22Rv1 (cell line): ENCODE measurements around the gene CACNB2.

Experiments used
- H3K27ac ChIP-seq: fragments of 450-650 bp; 2 replicates; pipeline ENCODE4 v1.5.1; 2017
- CTCF ChIP-seq: fragments of 450-650 bp; IDR thresholded peaks from 2 replicates; pipeline ENCODE4 v1.5.1; 2017; ENCODE audit warnings: mild to moderate bottlenecking
- ZFX ChIP-seq: fragments of 450-650 bp; IDR thresholded peaks from 2 replicates; pipeline ENCODE4 v1.6.1; 2017; ENCODE audit warnings: antibody characterized with exemption, borderline replicate concordance

CACNB2 gene

GRCh38 chr10:18542832-18543231 is 402.6 kb downstream of the CACNB2 start:
- TF ChIP-seq CTCF (no peak), ZFX (no peak)
- no peak overlapping the region for H3K27ac ChIP-seq

- TF ChIP-seq ZFX, result no peak
- TF ChIP-seq CTCF, result no peak
- no peak overlapping the region for H3K27ac ChIP-seq
These were observed 405.5 kb downstream of the CACNB2 start for GRCh38 chr10:18545621-18546305.

GRCh38 chr10:18549105-18549504 is 408.9 kb downstream of the CACNB2 start:
- no peak for TF ChIP-seq CTCF
- TF ChIP-seq ZFX, result no peak
- H3K27ac ChIP-seq, result no peak overlapping the region

- H3K27ac ChIP-seq, result no peak overlapping the region
- no peak for TF ChIP-seq ZFX
- TF ChIP-seq CTCF, result no peak
These were observed 411.2 kb downstream of the CACNB2 start for GRCh38 chr10:18551473-18551872.

GRCh38 chr10:18554479-18554878 is 414.3 kb downstream of the CACNB2 start:
- TF ChIP-seq ZFX (no peak), CTCF (no peak)
- no peak overlapping the region for H3K27ac ChIP-seq

- TF ChIP-seq CTCF (no peak), ZFX (no peak)
These were observed 416.4 kb downstream of the CACNB2 start for GRCh38 chr10:18556522-18557147.

GRCh38 chr10:18557960-18558359 is 417.7 kb downstream of the CACNB2 start:
- no peak overlapping the region for H3K27ac ChIP-seq

More at GRCh38 chr10:18556522-18557147, 416.4 kb downstream of the CACNB2 start:
- no peak overlapping the region for H3K27ac ChIP-seq

More at GRCh38 chr10:18557960-18558359, 417.7 kb downstream of the CACNB2 start:
- TF ChIP-seq CTCF, result no peak
- TF ChIP-seq ZFX, result no peak
